Fibroblast of mammary gland (primary cell): ENCODE results near the gene CTDNEP1.

Source experiments
- DNase-seq: peaks from one replicate; pipeline ENCODE4 v3.0.0-alpha.2; 2010; ENCODE audit warnings: low read depth
- H3K4me3 ChIP-seq: 2 replicates; pipeline ENCODE4 v1.5.1; 2011; ENCODE audit warnings: low read depth, mild to moderate bottlenecking, low read length, moderate library complexity; ENCODE audit not compliant: control insufficient read depth
- CTCF ChIP-seq: conservative IDR thresholded peaks from 2 replicates; pipeline ENCODE4 v1.5.1; 2011; ENCODE audit warnings: low read depth, low read length, inconsistent platforms; ENCODE audit not compliant: control insufficient read depth, insufficient read depth

CTDNEP1 gene

GRCh38 chr17:7235693-7236665, 15.6 kb downstream of the CTDNEP1 start:
- DNase-seq, result peak; percentile 67
- no peak overlapping the region for H3K4me3 ChIP-seq
- no peak for TF ChIP-seq CTCF

GRCh38 chr17:7234083-7234951, 17.2 kb downstream of the CTDNEP1 start, which contains the start of gene DVL2:
Gene DVL2, minus strand, starts transcription at chr17:7234517. Its CDS starts 255 bp downstream, at chr17:7234262.
- no peak for TF ChIP-seq CTCF
- H3K4me3 ChIP-seq, result peak within 1 kb of the TSS; percentile 88
- peak; percentile 94 for DNase-seq

GRCh38 chr17:7233701-7234082, 17.8 kb downstream of the CTDNEP1 start:
- DNase-seq, result no peak
- H3K4me3 ChIP-seq, result peak overlapping the region; percentile 88
- no peak for TF ChIP-seq CTCF

- TF ChIP-seq CTCF, result no peak
- no peak for DNase-seq
- peak overlapping the region; percentile 11 for H3K4me3 ChIP-seq
These were observed 19.4 kb downstream of the CTDNEP1 start for GRCh38 chr17:7232114-7232513.

GRCh38 chr17:7229504-7229903, 22.0 kb downstream of the CTDNEP1 start:
- no peak for DNase-seq
- TF ChIP-seq CTCF, result no peak
- H3K4me3 ChIP-seq, result no peak overlapping the region

GRCh38 chr17:7228920-7229319, 22.6 kb downstream of the CTDNEP1 start:
- no peak for DNase-seq
- H3K4me3 ChIP-seq, result no peak overlapping the region
- no peak for TF ChIP-seq CTCF
